NCI-H2171 (cell line): Measurements from ENCODE around the gene PRKN.

Source experiments
- DNase-seq: peaks from one replicate; lab custom pipeline; 2025; lab: John Stamatoyannopoulos, UW

The PRKN gene

DNA sequence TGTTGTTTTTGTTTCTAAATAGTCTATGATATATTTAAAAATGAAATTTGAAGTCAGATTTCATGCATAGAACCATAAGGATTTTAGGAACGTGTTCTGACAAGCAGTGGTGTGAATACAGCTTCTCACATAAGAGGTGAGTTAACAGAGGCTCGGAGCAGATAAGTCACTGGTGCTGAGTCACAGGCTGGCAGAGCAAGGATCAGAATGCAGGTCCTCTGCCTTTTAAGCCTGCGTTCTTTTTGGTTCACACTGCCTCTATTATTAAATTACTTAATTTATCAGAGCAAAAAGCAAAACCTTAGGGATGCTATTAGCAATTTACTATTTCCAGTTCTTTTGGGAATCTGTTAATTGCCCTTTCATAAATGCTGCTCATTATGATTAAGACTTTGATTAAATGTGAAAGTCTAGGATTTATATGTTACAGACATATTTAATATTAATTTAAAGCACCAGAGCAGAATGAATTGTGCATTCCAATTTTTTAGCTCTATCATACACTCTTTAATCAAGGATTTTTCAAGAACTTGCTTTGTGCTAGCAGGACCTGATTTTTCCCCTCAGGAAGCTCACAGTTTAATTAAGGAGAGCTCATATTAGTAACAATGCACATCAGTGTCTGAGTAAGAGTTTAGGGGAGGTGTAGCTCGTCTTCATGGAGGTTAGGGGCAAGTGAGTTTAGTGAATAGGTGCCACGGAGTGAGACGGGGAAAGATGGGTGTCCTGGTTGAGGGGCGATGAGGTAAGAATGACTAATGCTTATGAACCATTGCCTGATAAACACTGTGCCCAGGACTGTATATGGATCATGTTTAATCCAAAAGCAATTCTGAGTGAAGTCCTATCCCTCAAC, 1241.0 kb downstream of the PRKN start:
- no peak for DNase-seq

DNA sequence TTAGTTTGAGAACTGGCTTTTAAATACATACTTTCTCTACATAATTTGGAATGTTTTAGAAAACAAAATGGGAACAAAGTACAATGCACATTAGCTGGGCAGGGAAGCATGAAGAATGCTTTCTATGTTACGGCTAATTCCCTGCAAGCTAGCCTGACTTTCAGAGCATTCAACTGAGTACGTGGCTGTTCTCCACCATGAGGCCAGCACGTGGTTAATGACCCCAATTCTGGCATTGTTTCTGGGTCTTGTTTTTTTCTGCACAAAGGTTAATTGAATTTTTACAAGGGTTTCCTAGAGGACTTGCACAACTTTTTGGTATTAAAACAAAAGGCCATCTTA, 1245.1 kb downstream of the PRKN start:
- DNase-seq, result no peak

GRCh38 chr6:161481786-161482516, 1245.6 kb downstream of the PRKN start:
- DNase-seq, result no peak

DNA sequence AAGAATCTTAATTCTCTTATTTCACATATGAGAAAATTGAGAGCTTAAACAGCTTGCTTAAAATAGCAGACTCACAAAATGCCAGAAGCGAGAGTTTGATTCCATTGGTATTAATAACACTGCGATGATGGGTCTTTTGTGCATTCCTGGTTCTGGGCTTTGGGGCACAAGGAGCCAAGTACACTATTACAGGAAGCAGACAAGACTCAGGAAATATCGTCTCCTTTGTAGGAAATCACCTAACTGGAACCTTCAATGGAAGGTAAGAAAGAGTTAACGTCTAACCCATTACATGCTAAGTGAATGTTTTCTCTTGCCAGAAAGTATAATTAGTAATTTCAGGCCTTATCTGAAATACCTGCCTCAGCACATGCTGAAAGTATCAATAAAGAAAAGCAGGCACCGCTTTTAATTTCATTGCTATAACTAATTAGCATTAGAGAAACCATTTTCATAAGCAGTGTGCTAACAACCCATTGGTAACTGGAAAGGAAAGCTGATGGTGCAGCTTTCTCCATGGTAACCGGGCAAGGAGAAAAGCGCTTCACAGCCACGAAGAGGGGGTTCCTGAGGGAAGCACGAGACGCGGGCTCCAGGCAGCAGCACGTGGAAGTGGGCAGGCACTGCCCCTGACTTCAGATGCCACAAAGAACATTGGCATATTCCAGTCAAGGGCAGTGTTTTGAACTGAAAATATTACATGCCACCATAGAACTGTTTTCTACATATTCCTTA, 1247.0 kb downstream of the PRKN start:
- no peak for DNase-seq

- DNase-seq, result no peak
Measured at GRCh38 chr6:161479376-161479775, 1248.2 kb downstream of the PRKN start.

DNA sequence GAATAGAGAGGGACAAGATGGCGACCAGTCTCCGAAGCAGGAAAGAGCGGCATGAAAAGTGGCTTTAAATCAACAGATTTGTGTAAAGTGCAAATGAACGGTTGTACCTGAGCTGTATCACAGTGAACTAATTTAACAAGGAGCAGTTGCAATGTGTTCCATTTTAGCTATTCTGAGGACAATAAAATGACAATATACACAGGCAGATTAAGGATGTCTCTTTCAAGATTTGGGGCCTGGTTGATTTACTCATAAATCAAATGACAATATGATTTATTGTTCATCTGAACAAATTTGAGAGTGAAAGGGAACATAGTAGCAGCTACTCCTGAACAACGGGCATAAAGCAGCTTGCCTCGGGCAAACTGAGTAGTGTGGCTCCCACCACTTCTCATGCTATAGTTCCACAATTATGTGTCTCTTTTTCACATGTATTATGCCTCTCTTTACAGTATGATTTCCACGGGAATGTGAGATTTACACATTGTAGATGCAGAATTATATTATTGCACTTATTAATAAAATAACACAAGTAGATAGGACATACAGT, 1249.6 kb downstream of the PRKN start:
- DNase-seq, result no peak

GRCh38 chr6:161476711-161477110, 1250.9 kb downstream of the PRKN start:
- no peak for DNase-seq

DNA sequence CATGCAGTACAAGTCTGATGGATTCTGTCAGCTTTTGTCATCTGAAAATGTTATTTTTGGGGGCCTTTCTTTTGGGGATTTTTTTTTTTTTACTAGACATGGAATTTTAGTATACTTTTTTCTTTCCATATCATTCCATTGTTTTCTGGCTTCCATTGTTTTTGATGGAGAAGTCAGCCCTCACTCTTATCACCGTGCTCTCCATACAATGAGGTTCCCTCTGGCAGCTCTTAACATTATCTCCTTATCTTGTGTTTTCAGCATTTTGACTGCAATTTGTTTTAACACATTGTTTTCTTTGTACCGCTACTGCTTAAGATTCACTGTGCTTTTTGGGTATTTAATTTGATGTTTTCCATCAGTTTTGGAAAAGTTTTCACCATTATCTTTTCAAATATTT, 1262.2 kb downstream of the PRKN start:
- DNase-seq, result no peak

DNA sequence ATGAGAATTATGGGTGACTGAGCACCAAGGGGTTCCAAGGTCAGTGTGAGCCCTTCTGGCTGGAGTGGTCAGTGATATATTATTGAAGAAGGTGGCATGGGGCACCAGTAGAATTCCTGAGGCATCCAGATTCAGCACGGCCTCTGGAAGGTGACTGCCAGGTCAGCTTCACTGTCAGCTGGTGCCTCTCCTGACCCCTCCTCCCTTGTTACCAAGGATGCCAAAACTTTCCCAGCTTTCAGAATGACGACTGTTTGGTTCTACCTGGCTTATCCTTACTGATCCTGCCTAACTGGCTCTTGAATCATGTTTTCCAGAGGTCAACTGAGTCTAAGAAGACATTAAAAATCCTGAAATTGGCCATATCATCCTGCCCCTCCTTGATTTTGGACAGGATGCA, 1264.5 kb downstream of the PRKN start:
- no peak for DNase-seq

- DNase-seq, result no peak
Measured at GRCh38 chr6:161462148-161462547, 1265.4 kb downstream of the PRKN start.

DNA sequence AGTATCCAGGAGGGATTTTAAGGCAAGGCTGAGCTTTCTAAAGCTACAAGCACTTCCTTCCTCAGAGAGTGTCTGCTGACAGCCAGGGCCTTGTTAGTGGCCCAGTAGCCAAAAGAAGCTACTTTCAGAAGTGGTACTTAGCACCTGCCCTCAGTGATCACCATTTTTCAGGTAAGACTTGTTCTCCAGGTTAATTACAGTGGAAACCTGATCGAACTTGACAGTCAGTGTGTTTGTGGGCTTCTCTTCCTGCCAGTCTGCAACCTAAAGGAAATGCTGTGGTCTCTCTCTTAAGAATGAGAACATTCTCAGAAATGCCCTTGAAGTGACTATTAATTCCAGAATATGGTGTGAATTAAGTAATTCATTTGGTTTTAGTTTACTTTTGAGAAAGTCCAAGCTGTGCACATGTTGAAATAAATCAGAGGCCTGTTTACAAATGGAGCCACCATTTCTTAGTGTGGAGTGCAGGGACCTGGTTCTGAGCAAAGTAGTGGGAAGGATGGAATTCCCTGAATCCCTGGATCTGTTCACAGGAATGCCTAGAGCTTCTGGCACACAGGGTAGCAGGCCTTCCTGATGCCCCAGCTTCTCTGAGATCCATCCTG, 1268.5 kb downstream of the PRKN start:
- no peak for DNase-seq

GRCh38 chr6:161458201-161458951, 1269.2 kb downstream of the PRKN start:
- DNase-seq, result no peak

DNA sequence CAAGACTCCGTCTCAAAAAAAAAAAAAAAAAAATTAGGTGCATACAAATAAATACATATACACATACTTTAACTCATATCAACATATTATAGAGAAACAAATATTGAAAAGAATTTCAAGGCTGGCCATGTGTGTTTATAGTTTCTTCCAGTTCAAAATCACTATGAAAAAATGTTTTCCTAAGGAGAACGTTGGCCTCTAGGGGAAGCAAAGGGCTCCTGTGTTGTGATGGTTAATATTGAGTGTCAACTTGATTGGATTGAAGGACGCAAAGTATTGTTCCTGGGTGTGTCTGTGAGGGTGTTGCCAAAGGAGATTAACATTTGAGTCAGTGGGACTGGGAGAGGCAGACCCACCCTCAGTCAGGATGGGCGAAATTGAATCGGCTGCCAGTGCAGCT, 1271.7 kb downstream of the PRKN start:
- no peak for DNase-seq

- no peak for DNase-seq
Measured at GRCh38 chr6:161453558-161453957, 1274.0 kb downstream of the PRKN start.

GRCh38 chr6:161452241-161452640, 1275.3 kb downstream of the PRKN start:
- DNase-seq, result no peak

GRCh38 chr6:161449521-161449920, 1278.0 kb downstream of the PRKN start:
- no peak for DNase-seq

DNA sequence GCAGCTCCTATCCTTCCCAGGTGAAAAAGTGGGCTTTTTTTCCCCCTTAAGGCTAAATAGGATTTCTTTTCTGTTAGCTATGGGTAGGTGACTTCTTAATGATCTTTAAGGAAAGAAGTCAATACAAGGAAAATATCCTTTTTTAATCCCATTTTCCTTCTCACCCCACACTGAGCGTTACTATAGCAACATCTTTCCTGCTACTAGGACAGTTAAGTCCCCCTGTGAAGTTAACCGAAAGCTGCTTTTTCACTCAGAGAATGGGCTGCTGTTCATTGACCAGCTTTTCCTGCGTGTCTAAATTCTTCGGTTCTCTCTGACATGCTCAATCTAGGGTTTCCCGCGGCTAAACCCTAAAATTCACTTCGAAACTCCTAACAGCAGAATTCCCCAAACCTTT, 1280.6 kb downstream of the PRKN start:
- DNase-seq, result no peak

DNA sequence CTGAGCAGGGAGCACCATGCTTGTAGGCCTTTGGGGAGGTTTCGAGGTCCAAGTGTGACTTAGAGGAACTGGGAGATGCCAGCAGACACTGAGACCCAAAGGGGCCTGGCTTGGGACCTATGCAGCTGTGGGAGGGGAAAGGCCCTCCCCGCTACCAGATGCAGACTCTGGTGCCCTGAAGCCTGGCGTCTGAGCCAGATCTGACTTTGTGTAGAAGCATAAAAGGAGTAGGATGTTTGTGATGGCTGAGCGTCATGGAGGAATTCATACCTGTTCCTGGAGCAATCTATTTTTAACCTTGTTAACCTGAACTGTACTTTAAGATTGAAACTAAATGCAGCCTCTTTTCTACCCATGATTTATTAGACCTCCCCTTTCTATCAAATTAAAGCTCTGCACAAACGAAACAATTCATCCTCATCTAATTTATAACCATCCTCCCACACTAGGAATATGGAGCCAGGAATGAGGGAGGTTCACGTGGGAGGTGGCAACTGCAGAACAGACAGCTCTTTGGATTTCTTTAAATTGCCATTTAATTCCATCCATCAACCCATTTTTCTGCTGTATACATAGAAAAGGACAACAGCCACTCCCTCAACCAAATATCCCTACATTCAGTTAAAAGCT, 1281.2 kb downstream of the PRKN start:
- DNase-seq, result no peak

DNA sequence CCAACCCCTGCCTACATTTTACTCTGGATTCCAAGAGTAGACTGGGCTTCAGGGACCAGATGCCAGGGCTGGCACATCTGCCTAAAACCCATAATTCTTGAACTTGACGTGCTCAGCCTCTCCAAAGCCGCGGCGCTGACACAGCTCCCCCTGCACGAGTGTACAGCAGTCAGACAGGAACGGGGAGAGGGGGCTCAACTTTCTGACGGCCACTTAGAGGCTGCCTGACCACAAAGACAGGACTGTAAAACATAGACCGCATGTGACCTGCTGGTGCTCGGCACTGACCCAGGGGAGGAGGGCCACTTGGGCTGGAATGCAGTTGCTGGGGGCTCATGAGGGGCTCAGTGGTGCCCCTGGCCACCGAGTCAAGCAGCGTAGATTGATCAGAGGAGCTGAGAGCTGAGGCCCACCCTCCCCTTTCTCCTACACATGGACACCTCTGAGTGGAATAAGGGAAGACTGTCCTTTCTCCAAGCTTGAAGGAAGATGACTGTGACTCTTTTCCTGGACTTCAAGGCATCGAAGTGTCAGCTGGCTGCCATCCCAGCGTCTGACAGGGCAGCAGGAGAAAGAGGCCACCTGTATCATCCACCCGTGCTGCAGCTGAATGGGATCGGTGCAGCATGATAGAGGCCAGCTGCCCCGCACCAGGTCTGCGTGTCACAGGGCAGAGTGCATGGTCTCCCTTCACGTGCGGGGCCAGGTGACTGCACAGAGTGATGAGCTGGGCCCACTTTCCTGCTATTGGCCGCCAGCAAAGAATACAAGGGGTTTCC, 1282.4 kb downstream of the PRKN start:
- no peak for DNase-seq

DNA sequence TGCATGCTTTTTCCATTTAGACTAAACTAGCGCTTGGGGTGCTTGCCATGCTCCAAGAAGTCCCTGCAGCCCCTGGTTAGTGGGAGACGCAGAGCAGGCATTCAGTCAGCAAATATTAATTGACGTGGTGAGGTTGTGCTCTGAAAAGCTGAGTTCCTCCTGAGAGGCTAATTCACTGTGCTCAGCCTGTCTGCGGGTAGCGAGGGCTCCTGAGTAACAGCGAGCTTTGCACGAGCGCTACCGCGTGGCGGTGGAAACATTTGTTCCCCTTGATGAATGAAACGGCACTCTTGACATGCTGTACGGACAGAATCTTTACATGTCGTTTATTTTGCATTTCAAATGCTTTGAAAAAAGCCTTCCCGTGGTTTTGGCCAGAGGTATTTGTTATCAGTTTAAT, 1283.1 kb downstream of the PRKN start:
- no peak for DNase-seq
